ENCODE results near the gene RASAL3.
A peak's percentile ranks its signal among the peaks of the same experiment; 100 is the strongest.

RASAL3 gene

GRCh38 chr19:15443838-15444237, 20.5 kb downstream of the RASAL3 start:
- no peak overlapping the region for H3K27ac ChIP-seq (ENCODE audit: extremely low read depth, low read depth, low read length)
- ChIA-PET POLR2A (no interaction called here), CTCF (interaction anchor here (0.6 kb wide), 1 partner anchor 111 kb away, joined by 3 read pairs; no protein-coding TSS in a partner anchor)
- H3K4me1 ChIP-seq (ENCODE audit: control insufficient read depth, insufficient read depth, low read length), result no peaks in the 10 kb centered on the region
- H3K36me3 ChIP-seq (ENCODE audit: control insufficient read depth in 2 of 2, insufficient read depth in 1 of 2, low read length in 2 of 2), result peaks cover 0 to 8% of the 10 kb centered on the region in 2 experiments; a peak in 1 of 3 replicates
- TF ChIP-seq ZNF677 (tag by site-specific recombination; IDR thresholded peaks at IDR 0.05) (no peak), ZNF529 (tag by site-specific recombination; IDR thresholded peaks at IDR 0.05; ENCODE audit: insufficient replicate concordance) (no peak), ZBTB20 (tag by site-specific recombination; IDR thresholded peaks at IDR 0.05) (no peak), ZNF416 (tag by site-specific recombination; IDR thresholded peaks at IDR 0.05) (no peak), ZSCAN23 (tag by site-specific recombination; IDR thresholded peaks at IDR 0.05) (no peak), HOXC10 (CRISPR knock-in tag; IDR thresholded peaks at IDR 0.05) (no peak), OVOL3 (tag by site-specific recombination; IDR thresholded peaks at IDR 0.05) (no peak)
- TF ChIP-seq, protein P1, sequence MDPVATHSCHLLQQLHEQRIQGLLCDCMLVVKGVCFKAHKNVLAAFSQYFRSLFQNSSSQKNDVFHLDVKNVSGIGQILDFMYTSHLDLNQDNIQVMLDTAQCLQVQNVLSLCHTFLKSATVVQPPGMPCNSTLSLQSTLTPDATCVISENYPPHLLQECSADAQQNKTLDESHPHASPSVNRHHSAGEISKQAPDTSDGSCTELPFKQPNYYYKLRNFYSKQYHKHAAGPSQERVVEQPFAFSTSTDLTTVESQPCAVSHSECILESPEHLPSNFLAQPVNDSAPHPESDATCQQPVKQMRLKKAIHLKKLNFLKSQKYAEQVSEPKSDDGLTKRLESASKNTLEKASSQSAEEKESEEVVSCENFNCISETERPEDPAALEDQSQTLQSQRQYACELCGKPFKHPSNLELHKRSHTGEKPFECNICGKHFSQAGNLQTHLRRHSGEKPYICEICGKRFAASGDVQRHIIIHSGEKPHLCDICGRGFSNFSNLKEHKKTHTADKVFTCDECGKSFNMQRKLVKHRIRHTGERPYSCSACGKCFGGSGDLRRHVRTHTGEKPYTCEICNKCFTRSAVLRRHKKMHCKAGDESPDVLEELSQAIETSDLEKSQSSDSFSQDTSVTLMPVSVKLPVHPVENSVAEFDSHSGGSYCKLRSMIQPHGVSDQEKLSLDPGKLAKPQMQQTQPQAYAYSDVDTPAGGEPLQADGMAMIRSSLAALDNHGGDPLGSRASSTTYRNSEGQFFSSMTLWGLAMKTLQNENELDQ (tag by site-specific recombination; IDR thresholded peaks at IDR 0.05; ENCODE audit: low read depth), result no peak
- H3K9me3 ChIP-seq (ENCODE audit: control insufficient read depth, insufficient read depth, low read depth, low read length), result no peaks in the 10 kb centered on the region
- no peak overlapping the region for H3K4me3 ChIP-seq (ENCODE audit: low read depth, low read length)

GRCh38 chr19:15443325-15443724, 21.0 kb downstream of the RASAL3 start:
- TF ChIP-seq KLF7 (tag by site-specific recombination; IDR thresholded peaks at IDR 0.05; ENCODE audit: borderline replicate concordance) (no peak), ZNF623 (tag by site-specific recombination; IDR thresholded peaks at IDR 0.05) (peak; percentile 94)
- TF ChIP-seq, protein P2, sequence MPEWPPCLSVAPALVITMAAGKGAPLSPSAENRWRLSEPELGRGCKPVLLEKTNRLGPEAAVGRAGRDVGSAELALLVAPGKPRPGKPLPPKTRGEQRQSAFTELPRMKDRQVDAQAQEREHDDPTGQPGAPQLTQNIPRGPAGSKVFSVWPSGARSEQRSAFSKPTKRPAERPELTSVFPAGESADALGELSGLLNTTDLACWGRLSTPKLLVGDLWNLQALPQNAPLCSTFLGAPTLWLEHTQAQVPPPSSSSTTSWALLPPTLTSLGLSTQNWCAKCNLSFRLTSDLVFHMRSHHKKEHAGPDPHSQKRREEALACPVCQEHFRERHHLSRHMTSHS (tag by site-specific recombination; IDR thresholded peaks at IDR 0.05), result no peak
- CTCF ChIA-PET, result interaction anchor here (0.6 kb wide), 1 partner anchor 112 kb away, joined by 3 read pairs; no protein-coding TSS in a partner anchor
- Histone ChIP-seq H3K9me3 (ENCODE audit: control insufficient read depth, insufficient read depth, low read depth, low read length) (no peaks in the 10 kb centered on the region), H3K27ac (ENCODE audit: extremely low read depth, low read depth, low read length) (no peak overlapping the region), H3K4me1 (ENCODE audit: control insufficient read depth, insufficient read depth, low read length) (no peaks in the 10 kb centered on the region), H3K4me3 (ENCODE audit: low read depth, low read length) (no peak overlapping the region), H3K36me3 (ENCODE audit: control insufficient read depth in 2 of 2, insufficient read depth in 1 of 2, low read length in 2 of 2) (peaks cover 0 to 8% of the 10 kb centered on the region in 2 experiments; a peak in 1 of 3 replicates)
- POLR2A ChIA-PET, result no interaction called here

DNA sequence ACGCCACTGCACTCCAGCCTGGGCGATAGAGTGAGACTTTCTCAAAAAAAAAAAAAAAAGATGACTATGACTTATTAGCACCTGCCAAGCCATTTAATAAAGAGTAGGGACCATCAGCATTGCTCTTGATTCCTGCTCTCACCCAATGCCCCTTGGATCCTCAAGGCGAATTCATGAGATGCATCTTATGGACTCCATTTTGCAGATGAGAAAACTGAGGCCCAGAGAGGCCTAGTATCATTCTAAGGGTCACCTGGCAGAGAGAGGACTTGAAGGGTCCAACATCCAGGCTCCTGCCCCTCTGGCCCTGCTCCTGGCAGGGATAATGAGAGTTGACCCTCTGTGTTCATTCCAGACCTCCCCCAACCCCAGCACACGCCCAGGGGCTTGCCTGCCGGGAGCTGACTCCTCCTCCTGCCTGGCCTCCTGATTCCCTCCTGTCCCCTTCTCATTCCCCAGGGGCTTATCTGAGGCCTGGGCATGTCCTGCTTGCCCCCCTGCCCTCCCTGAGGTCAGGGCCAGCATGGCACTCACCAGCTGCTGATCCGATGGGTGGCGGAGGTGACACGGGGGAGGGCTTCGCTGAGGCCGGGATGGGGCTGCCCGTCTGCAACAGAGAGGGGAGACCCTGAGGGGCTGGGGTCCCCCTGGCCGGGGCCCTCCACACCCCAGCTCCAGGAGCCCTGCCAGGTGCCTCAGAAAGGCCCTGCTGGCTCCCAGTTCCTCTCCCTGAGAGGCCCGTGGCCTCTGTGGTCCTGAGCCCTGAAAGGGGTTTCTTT, 22.0 kb downstream of the RASAL3 start:
- Histone ChIP-seq H3K9me3 (ENCODE audit: control insufficient read depth, insufficient read depth, low read depth, low read length) (no peaks in the 10 kb centered on the region), H3K4me3 (ENCODE audit: low read depth, low read length) (no peak overlapping the region), H3K27ac (ENCODE audit: extremely low read depth, low read depth, low read length) (no peak overlapping the region), H3K4me1 (ENCODE audit: control insufficient read depth, insufficient read depth, low read length) (no peaks in the 10 kb centered on the region), H3K36me3 (ENCODE audit: control insufficient read depth in 2 of 2, insufficient read depth in 1 of 2, low read length in 2 of 2) (peaks cover 0 to 2% of the 10 kb centered on the region in 2 experiments; a peak in 1 of 3 replicates)
- CTCF ChIA-PET, result no interaction called here
- POLR2A ChIA-PET, result no interaction called here
- no peak for TF ChIP-seq PRDM1 (tag by site-specific recombination; IDR thresholded peaks at IDR 0.05)
- no peak for TF ChIP-seq ZEB2 (tag by site-specific recombination; IDR thresholded peaks at IDR 0.05)
- no peak for TF ChIP-seq HOXC10 (CRISPR knock-in tag; IDR thresholded peaks at IDR 0.05)
- TF ChIP-seq ZNF148 (tag by site-specific recombination; IDR thresholded peaks at IDR 0.05; ENCODE audit: borderline replicate concordance), result no peak
- TF ChIP-seq ZNF560 (tag by site-specific recombination; IDR thresholded peaks at IDR 0.05; ENCODE audit: borderline replicate concordance), result no peak
- no peak for TF ChIP-seq PATZ1 (tag by site-specific recombination; IDR thresholded peaks at IDR 0.05)
- TF ChIP-seq ZNF76 (tag by site-specific recombination; IDR thresholded peaks at IDR 0.05; ENCODE audit: borderline replicate concordance, low read depth), result no peak
- no peak for TF ChIP-seq ZNF707 (tag by site-specific recombination; IDR thresholded peaks at IDR 0.05)
- TF ChIP-seq ZNF391 (tag by site-specific recombination; IDR thresholded peaks at IDR 0.05; ENCODE audit: borderline replicate concordance, low read depth), result no peak
- no peak for TF ChIP-seq ZBTB6 (tag by site-specific recombination; IDR thresholded peaks at IDR 0.05)
- TF ChIP-seq ZNF670 (tag by site-specific recombination; IDR thresholded peaks at IDR 0.05; ENCODE audit: low read depth), result no peak
- no peak for TF ChIP-seq ZNF555 (tag by site-specific recombination; conservative IDR thresholded peaks at IDR 0.05)
